NT2/D1 (cell line): ENCODE data around the gene FAR2.

ENCODE experiments used
- DNase-seq: peaks from one replicate; pipeline ENCODE4 v3.0.0-alpha.2; 2011; ENCODE audit warnings: low read depth, low spot score
- H3K27me3 ChIP-seq: 2 replicates; pipeline ENCODE4 v1.6.0; 2011; ENCODE audit warnings: mild to moderate bottlenecking; ENCODE audit not compliant: insufficient read length, insufficient read depth
- H3K36me3 ChIP-seq: 2 replicates; pipeline ENCODE4 v1.6.1; 2011; ENCODE audit warnings: mild to moderate bottlenecking, low read length, mixed read lengths; ENCODE audit not compliant: insufficient read depth, insufficient read length
- H3K4me1 ChIP-seq: 2 replicates; pipeline ENCODE4 v1.5.1; 2011; ENCODE audit not compliant: insufficient read depth, insufficient read length
- H3K4me3 ChIP-seq: 2 replicates; pipeline ENCODE4 v1.5.1; 2011; ENCODE audit warnings: low read depth; ENCODE audit not compliant: insufficient read length
- H3K9ac ChIP-seq: 2 replicates; pipeline ENCODE4 v1.6.0; 2011; ENCODE audit warnings: low read depth; ENCODE audit not compliant: insufficient read length
- H3K9me3 ChIP-seq: 2 replicates; pipeline ENCODE4 v1.5.1; 2011; ENCODE audit warnings: mild to moderate bottlenecking, low read length; ENCODE audit not compliant: insufficient read depth
- SUZ12 ChIP-seq: IDR thresholded peaks from 2 replicates; pipeline ENCODE4 v1.6.1; 2011; ENCODE audit not compliant: insufficient read length, insufficient read depth; ENCODE audit errors: extremely low read depth
- YY1 ChIP-seq: IDR thresholded peaks from 2 replicates; pipeline ENCODE4 v1.6.1; 2011; ENCODE audit not compliant: insufficient read length, insufficient read depth
- ZNF274 ChIP-seq: IDR thresholded peaks from 2 replicates; pipeline ENCODE4 v1.6.1; 2011; ENCODE audit warnings: mild to moderate bottlenecking, low read depth, low read length

FAR2 gene

GRCh38 chr12:29223426-29223825 is 74.3 kb downstream of the FAR2 start:
- Histone ChIP-seq H3K4me1 (no peaks in the 10 kb centered on the region), H3K9me3 (no peaks in the 10 kb centered on the region), H3K9ac (no peak overlapping the region), H3K4me3 (no peak overlapping the region), H3K27me3 (no peaks in the 10 kb centered on the region), H3K36me3 (no peaks in the 10 kb centered on the region)
- DNase-seq = no peak
- TF ChIP-seq YY1 = no peak
- no peak for TF ChIP-seq SUZ12
- no peak for TF ChIP-seq ZNF274

DNA sequence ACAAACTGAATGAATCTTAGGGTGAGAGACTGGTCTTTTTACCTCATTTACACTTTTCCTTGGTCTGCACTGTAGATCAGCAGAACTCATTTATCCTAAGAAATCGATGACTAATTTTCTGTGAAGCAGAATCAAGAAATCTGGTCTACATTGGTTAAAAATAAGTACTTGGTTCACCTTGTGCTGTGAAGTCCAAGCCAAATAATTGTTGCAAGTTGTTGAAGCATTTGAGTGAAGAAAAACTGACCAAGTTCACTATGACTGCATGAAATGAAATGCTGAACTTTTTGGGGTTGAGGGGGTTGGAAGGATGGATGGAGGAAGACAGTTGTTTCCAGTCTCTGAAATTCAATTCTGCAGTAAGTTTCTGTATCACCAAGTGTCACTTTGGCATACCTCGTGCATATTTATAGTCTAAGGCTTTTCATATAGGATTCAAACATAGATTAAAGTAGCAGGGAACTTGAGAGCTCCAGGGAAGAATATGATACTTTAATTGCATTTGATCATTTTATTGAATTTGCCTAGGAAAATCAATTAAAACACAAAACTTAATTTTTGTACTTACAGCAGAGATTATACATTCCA is 75.0 kb downstream of the FAR2 start:
- no peak overlapping the region for H3K4me3 ChIP-seq
- H3K36me3 ChIP-seq = no peaks in the 10 kb centered on the region
- H3K9me3 ChIP-seq = no peaks in the 10 kb centered on the region
- TF ChIP-seq ZNF274 (no peak), SUZ12 (no peak), YY1 (no peak)
- H3K9ac ChIP-seq = no peak overlapping the region
- no peaks in the 10 kb centered on the region for H3K27me3 ChIP-seq
- H3K4me1 ChIP-seq = no peaks in the 10 kb centered on the region
- DNase-seq = no peak

GRCh38 chr12:29224572-29224971 is 75.5 kb downstream of the FAR2 start:
- no peak overlapping the region for H3K4me3 ChIP-seq
- H3K27me3 ChIP-seq = no peaks in the 10 kb centered on the region
- DNase-seq = no peak
- H3K36me3 ChIP-seq = no peaks in the 10 kb centered on the region
- TF ChIP-seq ZNF274 = no peak
- TF ChIP-seq YY1 = no peak
- no peak for TF ChIP-seq SUZ12
- H3K9ac ChIP-seq = no peak overlapping the region
- no peaks in the 10 kb centered on the region for H3K9me3 ChIP-seq
- no peaks in the 10 kb centered on the region for H3K4me1 ChIP-seq

- no peaks in the 10 kb centered on the region for H3K27me3 ChIP-seq
- no peak for DNase-seq
- H3K9me3 ChIP-seq = no peaks in the 10 kb centered on the region; the same call in 1 of the 2 replicates
- no peaks in the 10 kb centered on the region for H3K4me1 ChIP-seq
- no peak overlapping the region for H3K4me3 ChIP-seq
- no peaks in the 10 kb centered on the region for H3K36me3 ChIP-seq
- H3K9ac ChIP-seq = no peak overlapping the region
- no peak for TF ChIP-seq ZNF274
- no peak for TF ChIP-seq YY1
- TF ChIP-seq SUZ12 = no peak
Measured at GRCh38 chr12:29225834-29226233, 76.8 kb downstream of the FAR2 start.

- H3K9me3 ChIP-seq = no peaks in the 10 kb centered on the region; the same call in 1 of the 2 replicates
- H3K9ac ChIP-seq = no peak overlapping the region
- H3K36me3 ChIP-seq = no peaks in the 10 kb centered on the region
- no peaks in the 10 kb centered on the region for H3K27me3 ChIP-seq
- no peak for TF ChIP-seq YY1
- TF ChIP-seq ZNF274 = no peak
- no peak for TF ChIP-seq SUZ12
- H3K4me1 ChIP-seq = no peaks in the 10 kb centered on the region
- DNase-seq = no peak
- H3K4me3 ChIP-seq = no peak overlapping the region
Measured at GRCh38 chr12:29226616-29227015, 77.5 kb downstream of the FAR2 start.

GRCh38 chr12:29228474-29229157 is 79.5 kb downstream of the FAR2 start:
- Histone ChIP-seq H3K9me3 (no peaks in the 10 kb centered on the region; the same call in 1 of the 2 replicates), H3K36me3 (no peaks in the 10 kb centered on the region), H3K4me3 (no peak overlapping the region), H3K9ac (no peak overlapping the region), H3K27me3 (no peaks in the 10 kb centered on the region), H3K4me1 (no peaks in the 10 kb centered on the region)
- TF ChIP-seq ZNF274 (no peak), SUZ12 (no peak), YY1 (no peak)
- DNase-seq = peak; percentile 57

GRCh38 chr12:29229158-29229505 is 80.1 kb downstream of the FAR2 start:
- no peaks in the 10 kb centered on the region for H3K27me3 ChIP-seq
- no peaks in the 10 kb centered on the region; the same call in 1 of the 2 replicates for H3K9me3 ChIP-seq
- TF ChIP-seq YY1 (no peak), ZNF274 (no peak), SUZ12 (no peak)
- no peak overlapping the region for H3K4me3 ChIP-seq
- no peak overlapping the region for H3K9ac ChIP-seq
- H3K36me3 ChIP-seq = no peaks in the 10 kb centered on the region
- no peak for DNase-seq
- H3K4me1 ChIP-seq = no peaks in the 10 kb centered on the region
